HG03354 (cell line): Measurements from ENCODE around the gene PHLDA1.
A peak's percentile ranks its signal among the peaks of the same experiment; 100 is the strongest.

Source experiments
- ATAC-seq: cut with Tn5 transposase; IDR thresholded peaks from one replicate; pipeline ENCODE4 v1.9.1; 2021; ENCODE audit warnings: mild to moderate bottlenecking; ENCODE audit not compliant: unreplicated experiment, poor library complexity, severe bottlenecking

The PHLDA1 gene

GRCh38 chr12:76040461-76040860 lies 8.9 kb upstream of the PHLDA1 start:
- no peak for ATAC-seq

- no peak for ATAC-seq
Observed at GRCh38 chr12:76038176-76038575, 6.6 kb upstream of the PHLDA1 start.

DNA sequence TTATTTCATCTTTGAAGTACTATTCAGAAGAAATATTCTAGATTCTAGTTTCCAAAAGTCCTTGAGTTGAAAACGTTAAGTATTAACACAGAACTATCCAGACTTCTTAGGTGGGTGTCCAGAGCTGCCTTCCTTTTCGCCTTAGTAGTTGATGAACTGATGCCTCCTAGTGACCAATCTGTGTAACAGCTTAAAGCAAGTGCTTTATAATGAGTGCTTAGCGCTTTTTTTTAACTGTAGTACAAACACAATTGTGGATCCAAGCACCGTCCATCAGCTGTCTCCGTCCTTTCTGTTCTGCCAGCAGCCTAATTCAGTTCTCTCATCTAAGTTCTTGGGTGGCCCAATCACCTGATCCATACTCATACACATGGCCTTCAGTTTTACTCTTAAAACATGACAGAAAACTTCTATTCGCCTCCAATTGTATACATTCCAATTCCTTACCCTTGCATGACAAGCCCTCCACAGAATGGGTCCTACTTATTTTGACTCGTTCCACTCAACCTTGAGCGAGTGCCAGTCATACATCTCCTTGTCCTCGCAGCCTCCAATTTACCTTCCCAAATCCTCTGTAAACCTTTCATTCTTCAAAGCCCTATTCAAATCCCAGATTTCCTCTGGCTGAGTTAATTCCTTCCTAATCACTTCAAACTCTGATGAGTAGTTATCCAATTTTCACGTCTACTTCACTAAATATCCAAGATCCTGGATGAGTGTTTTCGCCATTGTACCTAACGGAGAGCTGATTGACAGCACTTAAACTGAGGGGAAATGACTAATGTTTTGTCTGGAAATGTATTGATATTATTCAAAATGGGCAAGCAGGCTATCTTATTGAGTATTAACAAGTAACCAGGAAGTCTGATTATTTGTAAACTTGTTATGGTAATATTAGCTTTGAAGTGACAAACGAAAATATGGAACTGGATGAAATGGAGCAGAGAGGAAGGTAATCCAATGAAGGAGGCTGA lies 5.8 kb upstream of the PHLDA1 start:
- ATAC-seq, result peak; percentile 73

GRCh38 chr12:76035045-76035444 lies 3.5 kb upstream of the PHLDA1 start:
- no peak for ATAC-seq

DNA sequence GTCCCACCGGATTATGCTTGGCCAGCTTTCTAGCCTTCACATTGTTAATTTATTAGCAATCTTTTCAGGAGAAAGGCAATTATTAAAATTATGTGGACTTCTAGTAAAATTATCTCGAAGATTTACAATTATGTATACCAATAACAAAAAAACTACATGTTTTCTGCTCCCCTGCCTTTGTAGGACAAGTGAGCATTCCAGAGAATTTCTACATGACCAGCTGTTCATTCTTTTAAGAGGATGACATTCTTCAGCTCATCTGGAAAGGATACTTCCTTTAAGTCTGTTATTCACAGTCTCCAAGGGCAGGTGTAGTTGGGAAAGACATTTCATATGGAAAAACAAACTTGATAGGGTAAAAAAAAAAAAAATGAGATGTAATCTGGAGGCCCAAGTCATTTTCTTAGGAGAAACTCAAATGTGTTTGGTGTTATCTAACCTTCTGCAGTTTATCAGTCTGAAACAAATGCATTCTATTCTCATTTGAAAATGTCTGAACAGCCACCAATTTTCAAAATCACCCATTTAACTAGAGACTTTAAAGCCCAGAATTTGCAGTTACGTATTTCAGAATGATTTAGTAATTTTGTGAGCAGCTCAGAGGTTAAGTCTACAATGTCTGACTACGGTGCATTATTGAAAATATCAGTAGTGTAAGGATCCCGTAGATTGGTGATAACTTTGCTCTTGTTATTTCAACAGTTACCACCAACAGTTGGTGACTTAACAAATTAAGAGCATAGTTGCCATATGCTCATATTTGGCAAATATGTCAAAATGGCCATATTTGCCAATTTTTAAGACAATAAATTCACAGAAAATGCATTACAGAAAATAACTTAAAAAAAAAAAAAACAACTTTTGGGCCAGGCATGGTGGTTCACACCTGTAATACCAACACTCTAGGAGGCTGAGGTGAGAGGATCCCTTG lies 1.8 kb upstream of the PHLDA1 start:
- ATAC-seq, result no peak

DNA sequence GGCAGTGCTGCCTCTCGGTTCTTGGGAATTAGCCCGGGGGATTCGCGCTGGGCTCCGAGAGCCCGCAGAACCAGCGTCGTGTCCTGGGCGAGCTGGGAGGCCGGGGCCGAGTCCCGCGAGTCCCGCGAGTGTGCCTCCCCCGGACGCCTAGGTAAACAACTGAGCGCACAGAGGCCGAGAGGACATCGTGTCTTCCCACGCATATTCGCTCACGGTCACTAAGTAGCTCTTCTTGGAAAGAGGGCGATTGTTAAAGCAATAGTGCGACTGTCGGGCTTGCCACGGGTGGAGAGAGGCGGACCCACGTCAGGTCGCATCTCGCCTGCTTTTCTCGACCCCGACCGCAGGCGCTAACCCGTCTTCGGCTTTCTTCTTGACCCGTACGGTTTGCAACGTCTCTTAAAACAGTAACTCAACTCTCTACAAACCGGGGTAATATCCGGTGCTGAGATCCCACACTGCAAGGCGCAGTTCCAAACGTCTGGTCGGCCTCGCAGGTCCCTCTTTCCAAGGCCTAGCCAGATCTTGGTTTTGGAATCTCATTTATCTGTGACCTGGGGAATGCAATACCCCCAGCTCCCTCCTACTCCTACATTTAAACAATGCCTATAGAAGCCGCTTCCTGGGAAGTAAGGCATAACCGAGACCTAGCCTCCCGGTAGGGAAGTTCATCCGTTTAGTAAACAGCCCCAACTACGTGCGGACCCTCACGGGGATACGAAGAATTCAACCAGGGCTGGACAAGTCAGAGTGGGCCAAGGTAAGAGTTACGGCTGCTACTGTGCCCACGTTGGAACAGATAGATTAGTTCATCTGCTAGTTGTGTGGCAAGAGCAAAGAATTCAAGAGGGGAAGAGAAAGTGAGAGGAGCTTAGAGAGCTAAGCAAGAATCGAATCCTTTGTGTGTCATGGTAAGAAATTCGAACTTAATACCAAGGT lies 736 bp upstream of the PHLDA1 start:
- peak; percentile 33 for ATAC-seq

DNA sequence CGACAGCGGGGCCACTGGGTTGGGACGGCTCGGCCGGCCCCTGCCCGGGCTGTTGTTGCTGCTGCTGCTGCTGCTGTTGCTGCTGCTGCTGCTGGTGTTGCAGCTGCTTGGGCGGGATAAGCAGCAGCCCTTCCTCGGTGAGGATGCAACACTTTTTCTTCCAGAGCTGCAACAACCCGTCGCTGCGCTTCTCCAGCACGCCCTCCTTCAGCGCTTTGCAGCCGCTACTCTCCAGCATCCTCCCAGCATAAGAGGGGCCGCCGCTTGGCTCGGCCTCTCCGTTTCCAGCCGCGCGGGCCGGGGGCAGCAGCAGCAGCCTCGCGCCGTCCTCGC lies 529 bp downstream of the PHLDA1 start:
- ATAC-seq, result peak; percentile 14

GRCh38 chr12:76030341-76031080 lies 1.1 kb downstream of the PHLDA1 start:
- ATAC-seq, result no peak

GRCh38 chr12:76029982-76030340 lies 1.6 kb downstream of the PHLDA1 start:
- ATAC-seq, result no peak

- no peak for ATAC-seq
Observed at GRCh38 chr12:76028571-76029277, 2.9 kb downstream of the PHLDA1 start.

- no peak for ATAC-seq
Observed at GRCh38 chr12:76026643-76027063, 4.9 kb downstream of the PHLDA1 start.

DNA sequence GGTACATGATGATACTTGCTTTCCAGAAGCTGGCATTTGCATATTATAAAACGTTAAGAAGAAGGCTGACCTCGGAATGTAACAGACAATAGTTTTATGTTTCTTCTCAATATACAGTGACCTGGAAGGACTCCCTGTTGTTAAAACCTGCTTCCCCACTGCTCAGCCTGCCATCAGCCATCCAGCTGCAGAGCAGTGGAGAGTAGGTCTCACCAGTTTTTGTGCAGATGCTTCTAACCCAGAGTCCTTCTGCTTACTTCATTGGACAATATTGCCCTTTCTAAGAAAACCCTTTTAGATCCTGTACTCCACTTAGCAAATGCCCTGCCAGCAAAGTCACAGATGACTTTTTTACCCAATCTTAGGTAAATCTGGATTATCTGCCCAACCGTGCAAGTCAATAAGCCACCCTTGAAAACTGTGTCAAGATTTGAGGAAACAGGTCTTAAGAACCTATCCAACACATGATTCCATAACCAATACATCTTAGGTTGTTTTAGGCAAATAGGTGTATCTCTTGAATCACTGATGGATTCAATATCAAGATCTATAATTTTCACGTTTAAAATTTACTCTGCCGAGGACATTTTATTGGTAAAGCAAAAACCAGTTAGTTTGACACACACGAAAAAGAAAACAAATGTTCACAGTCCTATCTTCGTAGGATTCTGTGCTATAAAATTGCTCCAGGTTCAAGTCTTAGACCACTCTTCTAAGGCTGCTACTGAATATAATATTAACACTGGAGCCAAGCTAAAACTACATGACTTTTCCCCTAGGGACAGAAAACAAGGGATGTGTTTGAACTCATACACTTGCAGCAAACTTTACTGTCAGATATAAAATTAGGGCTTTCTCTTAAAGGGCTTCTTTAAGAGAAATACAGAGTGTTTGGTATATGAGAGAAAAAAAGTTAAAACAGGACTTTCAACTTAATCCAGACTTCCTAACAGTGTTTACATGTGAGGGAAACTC lies 5.7 kb downstream of the PHLDA1 start:
- ATAC-seq, result no peak

- no peak for ATAC-seq
Observed at GRCh38 chr12:76024942-76025600, 6.5 kb downstream of the PHLDA1 start.

- ATAC-seq, result no peak
Observed at GRCh38 chr12:76024102-76024781, 7.3 kb downstream of the PHLDA1 start.

GRCh38 chr12:76023069-76023690 lies 8.4 kb downstream of the PHLDA1 start:
- no peak for ATAC-seq

DNA sequence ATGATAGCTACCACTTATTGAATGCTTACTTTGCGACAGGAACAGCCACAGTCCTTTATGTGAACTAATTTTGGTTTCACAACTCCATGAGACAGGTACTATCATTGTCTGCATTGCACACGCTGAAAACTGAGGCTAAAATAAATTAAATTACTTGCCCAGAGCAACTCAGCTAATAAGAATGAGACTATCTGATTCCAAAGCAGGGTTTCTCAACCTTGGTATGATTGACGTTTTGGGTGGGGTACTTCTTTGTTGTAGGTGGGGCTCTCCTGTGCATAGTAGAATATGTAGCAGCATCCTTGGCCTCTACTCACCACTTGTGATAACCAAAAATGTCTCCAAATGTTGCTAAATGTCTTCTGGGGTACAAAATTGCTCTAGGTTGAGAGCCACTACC lies 9.1 kb downstream of the PHLDA1 start:
- ATAC-seq, result no peak
